Amygdala (tissue), 56 donors: ENCODE results near the gene CDC73.

Experiments used
- DNase-seq, 56 donors: peaks; one replicate each; lab custom pipeline; 2025; lab: John Stamatoyannopoulos, UW

CDC73 gene

DNA sequence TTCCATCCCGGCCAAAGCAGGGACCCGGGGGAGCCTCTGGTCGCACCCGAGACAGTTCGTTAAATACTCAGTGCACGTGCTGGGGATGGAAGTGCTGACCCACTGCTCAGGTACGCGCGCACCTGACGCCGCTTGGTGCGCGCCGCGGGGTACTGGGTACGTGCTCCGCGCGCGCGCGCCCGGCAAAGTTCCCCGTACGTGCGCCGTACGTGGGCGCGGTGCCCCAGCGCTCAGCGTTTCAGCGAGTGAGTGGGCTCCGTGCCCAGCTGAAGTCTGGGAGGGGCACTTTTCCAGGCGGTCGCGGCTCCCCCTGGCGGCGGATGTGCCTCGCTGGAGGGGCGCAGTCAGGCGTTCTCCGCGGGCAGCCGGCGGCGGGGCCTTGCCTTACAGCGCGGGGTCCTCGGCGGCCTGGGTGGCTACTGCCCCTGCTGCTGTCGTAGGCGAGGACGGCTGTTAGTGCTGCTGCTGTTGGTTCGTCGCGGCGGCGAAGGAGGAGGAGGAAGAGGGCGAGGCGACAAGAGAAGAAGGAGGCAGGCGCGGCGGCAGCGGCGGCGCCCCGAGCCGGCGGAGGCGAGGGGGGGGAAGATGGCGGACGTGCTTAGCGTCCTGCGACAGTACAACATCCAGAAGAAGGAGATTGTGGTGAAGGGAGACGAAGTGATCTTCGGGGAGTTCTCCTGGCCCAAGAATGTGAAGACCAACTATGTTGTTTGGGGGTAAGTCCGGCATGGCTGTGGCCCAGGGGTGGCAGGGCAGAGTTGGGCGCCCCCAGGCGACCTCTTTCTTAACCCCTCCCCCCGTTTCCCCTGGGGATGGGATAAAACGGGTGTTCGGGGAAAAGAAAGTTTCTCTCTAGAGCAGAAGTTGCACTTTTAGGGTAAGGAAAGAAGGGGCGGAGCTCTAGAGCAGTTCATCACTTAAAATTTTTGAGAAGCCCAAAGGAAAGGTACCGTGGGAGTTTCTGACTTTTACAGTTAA, at the start of gene CDC73:
TSS of gene CDC73 (plus strand) at position 416 of the 978 bp plus-strand sequence. CDS start at position 586, 170 bp downstream.
- DNase-seq: peak; percentile 78 to 99 (median 94)

DNA sequence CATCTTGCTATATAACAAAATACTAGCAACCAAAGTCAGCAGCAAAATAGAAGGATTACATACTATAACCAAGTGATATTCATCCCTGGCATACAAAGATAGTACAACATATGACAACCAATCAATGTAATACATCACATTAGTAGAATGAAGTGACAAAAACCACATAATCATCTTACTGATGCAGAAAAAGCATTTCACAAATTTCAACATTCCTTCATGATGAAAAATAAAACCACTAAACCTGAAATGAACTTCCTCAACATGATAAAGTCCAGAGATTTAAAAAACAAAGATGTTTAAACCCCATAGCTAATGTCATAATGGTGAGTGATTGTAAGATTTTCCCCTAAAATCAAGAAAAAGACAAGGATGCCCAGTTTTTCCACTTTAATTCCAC, 43.8 kb upstream of the CDC73 start:
- DNase-seq: no peak

GRCh38 chr1:193079187-193079586, 42.6 kb upstream of the CDC73 start:
- DNase-seq: no peak

DNA sequence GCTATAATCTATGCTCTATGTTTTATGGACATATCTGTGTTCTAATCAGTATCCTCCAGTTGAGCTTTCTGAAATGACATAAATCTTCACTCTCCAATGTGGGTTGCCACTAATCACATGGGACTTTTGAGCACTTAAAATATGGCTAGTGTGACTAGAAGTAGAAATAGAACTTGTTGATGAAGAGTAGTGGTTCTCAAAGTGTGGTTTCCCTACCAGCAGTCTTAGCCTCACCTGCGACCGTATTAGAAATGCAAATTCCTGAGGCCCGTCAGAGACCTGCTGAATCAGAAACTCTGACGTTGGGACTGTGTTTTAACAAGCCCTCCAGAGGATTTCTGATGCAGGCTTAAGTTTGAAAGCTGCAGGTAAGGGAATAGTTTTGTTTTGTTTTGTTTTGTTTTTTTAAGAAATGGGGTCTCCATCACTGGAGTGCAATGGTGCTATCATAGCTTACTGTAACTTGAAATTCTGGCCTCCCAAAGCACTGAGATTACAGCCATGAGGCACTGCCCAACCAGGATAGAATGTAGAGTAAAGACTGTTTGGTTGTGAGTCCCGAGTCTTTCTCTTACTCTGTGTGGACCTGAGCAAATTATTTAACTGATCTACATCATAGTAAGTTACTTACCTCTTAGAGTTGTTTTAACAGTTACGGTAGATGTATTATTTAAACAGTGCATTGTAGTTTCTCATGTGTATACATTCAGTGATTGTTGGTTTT, 38.3 kb upstream of the CDC73 start:
- no peak for DNase-seq

DNA sequence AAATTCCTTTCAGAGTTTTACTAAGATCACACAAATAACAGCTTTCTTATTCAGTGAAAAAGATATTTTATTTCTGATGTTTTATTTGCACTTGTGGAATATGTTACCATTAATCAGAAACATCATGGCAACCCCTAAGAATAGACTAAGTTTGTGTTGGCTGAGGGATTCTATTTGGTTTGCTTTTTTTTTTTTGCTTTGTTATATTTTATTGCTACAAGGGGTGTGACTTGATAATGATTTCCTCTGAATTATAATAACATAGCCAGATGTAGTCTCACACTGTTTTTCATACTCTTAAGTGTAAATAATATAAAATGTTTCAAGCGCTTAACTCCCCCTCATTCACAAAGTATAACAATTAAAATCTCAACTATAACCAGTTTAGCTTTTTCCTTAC, 36.6 kb upstream of the CDC73 start:
- DNase-seq: no peak

DNA sequence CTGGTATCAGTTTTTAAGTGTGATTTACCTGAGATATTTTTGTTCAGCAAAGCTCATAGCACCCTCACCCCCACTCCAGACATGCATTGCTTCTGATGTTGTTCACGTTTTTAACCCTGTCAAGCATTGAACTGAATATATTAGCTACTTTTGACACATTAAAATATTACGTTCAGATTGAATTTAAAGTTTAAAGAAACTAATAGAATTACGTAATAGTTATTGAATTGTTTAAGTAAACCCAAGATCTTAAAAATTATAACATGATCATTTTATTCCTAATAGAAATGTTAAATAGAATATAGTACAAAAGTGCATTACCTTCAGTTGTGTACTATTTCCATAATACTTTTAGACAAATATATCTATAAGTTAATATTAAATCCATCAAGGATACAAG, 35.5 kb upstream of the CDC73 start:
- DNase-seq: no peak

GRCh38 chr1:193087893-193088292, 33.9 kb upstream of the CDC73 start:
- no peak for DNase-seq

DNA sequence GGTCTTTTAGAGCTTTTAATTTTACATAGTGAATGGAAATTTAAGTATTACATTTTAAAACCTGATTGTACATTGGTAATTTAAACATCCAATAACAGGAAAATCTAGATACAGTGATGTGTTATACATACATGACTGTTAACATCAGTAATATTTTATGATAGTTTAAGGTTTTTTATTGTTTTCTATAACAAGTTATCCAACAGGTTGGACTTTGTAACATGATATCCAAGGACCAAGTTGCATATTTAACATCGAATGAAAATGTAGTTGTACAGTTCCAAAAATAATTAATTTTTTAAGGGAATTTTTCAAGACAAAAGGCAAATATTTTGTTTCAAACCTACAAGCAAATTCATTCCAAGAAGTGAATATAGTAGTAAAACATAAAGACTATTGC, 31.0 kb upstream of the CDC73 start:
- no peak for DNase-seq

DNA sequence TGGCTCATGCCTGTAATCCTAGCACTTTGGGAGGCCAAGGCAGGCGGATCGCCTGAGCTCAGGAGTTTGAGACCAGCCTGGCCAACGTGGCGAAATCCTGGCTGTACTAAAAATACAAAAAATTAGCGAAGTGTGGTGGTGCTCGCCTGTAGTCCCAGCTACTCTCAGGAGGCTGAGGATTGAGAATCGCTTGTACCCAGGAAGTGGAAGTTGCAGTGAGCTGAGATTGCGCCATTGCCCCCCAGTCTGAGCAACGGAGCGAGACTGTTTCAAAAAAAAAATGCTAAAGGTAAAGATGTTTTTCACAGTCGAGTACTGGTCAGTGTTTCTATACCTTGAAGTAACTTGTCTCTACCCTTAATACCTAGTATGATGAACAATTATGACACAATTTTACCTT, 27.7 kb upstream of the CDC73 start:
- no peak for DNase-seq

GRCh38 chr1:193102662-193103061, 19.2 kb upstream of the CDC73 start:
- no peak for DNase-seq

DNA sequence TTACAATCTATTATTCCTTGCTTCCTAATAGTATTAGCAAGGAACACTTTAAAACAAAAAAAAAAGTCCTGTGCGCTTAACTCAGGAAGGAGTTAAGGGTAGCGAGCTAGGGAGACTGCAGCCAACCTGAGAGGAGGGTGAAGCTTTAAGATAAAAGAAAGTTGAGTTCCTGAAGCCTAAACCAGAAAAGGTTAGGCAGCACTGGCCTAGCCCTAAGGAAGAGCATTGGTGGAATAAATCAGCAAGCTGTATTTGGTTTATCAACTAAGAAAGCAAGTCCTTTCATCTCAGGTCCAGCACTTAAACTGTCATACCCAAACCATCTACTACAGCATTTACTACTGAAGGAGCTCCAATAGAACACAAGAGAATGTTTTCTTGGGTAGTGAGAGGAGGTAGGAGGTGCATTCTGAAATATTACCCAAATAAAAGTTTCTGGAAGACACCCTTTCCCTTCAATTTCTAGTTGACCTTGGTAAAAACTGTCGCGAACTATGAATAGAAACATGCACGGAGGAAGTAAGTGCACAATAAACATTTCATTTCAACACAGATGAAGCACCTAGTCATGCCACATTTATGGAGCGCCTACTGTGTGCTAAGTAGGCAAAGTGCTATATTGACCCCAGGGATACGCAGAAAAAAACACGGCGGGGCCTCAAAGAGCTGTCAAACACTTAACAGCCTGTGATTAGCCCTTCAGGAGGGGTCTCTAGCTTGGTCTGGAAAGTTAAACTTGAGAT, 17.9 kb upstream of the CDC73 start:
- no peak for DNase-seq

GRCh38 chr1:193104502-193104906, 17.3 kb upstream of the CDC73 start:
- DNase-seq: peak in 36 of 56 donors; percentile 3 to 67 (median 31)

- peak; percentile 27 to 90 (median 80) for DNase-seq
These were observed 16.7 kb upstream of the CDC73 start, which contains the start of gene GLRX2 for GRCh38 chr1:193104907-193105820. TSS of gene GLRX2 (minus strand) at chr1:193105414. CDS start at chr1:193105382, 32 bp downstream.

GRCh38 chr1:193105821-193106177, 16.0 kb upstream of the CDC73 start:
- no peak for DNase-seq

DNA sequence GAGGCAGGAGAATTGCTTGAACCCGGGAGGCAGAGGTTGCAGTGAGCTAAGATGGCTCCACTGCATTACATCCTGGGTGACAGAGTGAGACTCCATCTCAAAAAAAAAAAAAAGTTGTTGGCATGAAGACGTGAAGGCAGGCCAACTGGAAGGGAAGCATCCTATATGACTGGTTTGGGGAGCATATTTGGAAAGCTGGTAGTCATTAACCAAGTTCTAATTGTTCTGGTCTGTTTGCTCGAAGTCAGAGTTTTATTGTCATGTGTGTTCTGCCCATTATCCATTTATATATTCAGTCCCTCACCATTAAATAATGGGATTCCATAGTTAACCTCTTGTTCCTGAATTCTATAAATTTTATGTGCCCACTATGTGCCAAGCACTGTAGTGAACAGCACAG, 13.4 kb upstream of the CDC73 start:
- DNase-seq: no peak

DNA sequence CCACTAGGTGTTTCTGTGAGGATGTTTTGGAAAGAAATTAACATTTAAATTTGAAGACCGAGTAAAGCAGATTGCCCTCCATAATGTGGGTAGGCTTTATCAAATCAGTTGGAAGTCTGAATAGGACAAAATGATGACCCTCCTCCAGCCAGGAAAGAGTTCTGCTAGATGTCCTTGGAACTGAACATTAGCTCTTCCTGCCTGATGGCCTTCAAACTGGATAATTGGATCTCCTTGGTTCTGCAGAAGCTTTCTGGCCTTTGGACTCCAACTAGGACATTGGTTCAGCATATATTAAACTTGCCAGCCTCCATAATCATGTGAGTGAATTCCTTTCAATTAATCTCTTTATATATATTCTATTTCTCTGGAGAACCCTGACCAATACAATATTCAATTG, 12.2 kb upstream of the CDC73 start:
- no peak for DNase-seq

DNA sequence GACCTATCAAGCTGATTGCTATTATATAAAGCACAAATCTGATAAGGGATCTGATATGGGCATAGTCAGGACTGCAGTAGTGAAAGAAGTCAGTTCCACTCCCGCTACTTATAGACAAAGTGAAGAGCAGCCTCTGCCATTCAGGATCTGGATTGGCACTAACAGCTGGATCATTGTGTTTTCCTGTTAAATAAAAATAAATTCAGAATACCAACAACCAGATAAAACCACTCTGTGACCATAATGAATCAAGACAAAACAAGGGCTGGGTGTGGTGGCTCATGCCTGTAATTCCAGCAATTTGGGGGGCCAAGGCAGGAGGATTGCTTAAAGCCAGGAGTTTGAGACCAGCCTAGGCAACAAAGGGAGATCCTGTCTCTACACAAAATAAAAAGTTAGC, 11.6 kb upstream of the CDC73 start:
- DNase-seq: no peak

DNA sequence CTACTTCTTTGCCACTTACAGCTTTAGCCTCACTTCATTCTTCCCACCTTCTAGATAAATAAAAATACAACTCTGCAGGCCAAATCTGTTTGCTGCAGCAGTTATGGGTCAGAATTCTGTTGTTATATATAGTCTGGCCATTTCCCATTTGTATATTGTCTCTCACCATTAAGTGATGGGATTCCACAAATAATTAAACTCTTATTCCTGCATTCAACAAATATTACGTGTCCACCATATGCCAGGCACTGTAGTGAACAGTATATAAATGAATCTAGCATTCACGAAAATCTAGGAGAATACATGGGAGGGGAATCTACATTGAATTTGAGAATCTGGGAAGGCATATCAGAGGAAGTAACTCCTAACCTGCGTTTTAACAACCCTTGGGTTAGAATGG, 11.0 kb upstream of the CDC73 start:
- DNase-seq: no peak

DNA sequence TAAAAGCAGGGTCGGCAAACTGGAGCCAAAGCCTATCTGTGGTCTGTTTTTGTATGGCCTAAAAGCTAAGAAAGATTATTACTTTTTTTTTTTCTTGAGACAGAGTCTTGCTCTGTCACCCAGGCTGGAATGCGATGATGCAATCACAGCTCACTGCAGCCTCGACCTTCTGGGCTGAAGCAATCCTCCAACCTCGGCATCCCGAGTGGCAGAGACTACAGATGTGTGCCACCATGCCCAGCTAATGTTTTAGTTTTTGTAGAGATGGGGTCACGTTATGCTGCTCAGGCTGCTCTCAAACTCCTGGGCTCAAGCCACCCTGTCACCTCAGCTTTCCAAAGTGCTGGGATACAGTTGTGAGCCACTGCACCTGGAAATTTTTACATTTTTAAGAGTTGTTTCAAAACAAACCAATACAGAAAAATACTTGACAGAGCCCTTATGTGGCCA, 10.2 kb upstream of the CDC73 start:
- DNase-seq: no peak
